Peyer's patch (tissue), 4 donors: ENCODE results near the gene ARFGAP1. TPM values are rescaled to one million over a fixed set of nuclear protein-coding genes. Genes with fewer than 3 reads are reported as not detected.

Experiments
- DNase-seq, 3 donors: peaks; one replicate each; pipeline ENCODE4 v3.0.0-alpha.2; 2017 to 2019
- H3K27ac ChIP-seq, 4 donors: fragments of 200-600 bp; sonication (generic); one replicate each; pipeline ENCODE4 v1.5.1; 2016 to 2019
- H3K27me3 ChIP-seq, 2 donors: fragments of 200-600 bp; sonication (generic); one replicate each; pipeline ENCODE4 v1.5.1; 2019
- H3K36me3 ChIP-seq, 3 donors: fragments of 200-600 bp; sonication (generic); one replicate each; pipeline ENCODE4 v1.5.1; 2016 to 2019
- H3K4me1 ChIP-seq, 4 donors: fragments of 200-600 bp; sonication (generic); one replicate each; pipeline ENCODE4 v1.5.1; 2016 to 2019
- H3K4me3 ChIP-seq, 4 donors: fragments of 200-600 bp; sonication (generic); 1 replicate in 3 of 4; 2 replicates in 1 of 4; pipeline ENCODE4 v1.5.1; 2016 to 2019; ENCODE audit warnings: mild to moderate bottlenecking in 1 of 4
- H3K9me3 ChIP-seq, 4 donors: fragments of 200-600 bp; sonication (generic); one replicate each; pipeline ENCODE4 v1.5.1; 2016 to 2019; ENCODE audit warnings: mild to moderate bottlenecking in 1 of 4
- CTCF ChIP-seq, 6 experiments: fragments of 450-650 bp in 4 of 6; fragments of 200-600 bp in 2 of 6; sonication (generic) in 1 of 6; IDR thresholded peaks; one replicate each; pipeline ENCODE4 v1.5.1; 2017 to 2019; ENCODE audit warnings: antibody characterized with exemption in 6 of 6, mild to moderate bottlenecking in 3 of 6, moderate library complexity in 1 of 6
- POLR2A ChIP-seq, 2 donors: fragments of 450-650 bp; IDR thresholded peaks; one replicate each; pipeline ENCODE4 v1.5.1; 2017; ENCODE audit warnings: antibody characterized with exemption in 2 of 2, mild to moderate bottlenecking in 2 of 2, moderate library complexity in 2 of 2
- total RNA-seq, 4 donors: library from RNA; depleted of rRNA; stranded (reverse); fragments of >200 nt; gene quantifications; one replicate each; pipeline ENCODE4 v1.1.0, GENCODE V29; 2016

ARFGAP1 gene
- total RNA-seq, 4 donors from 2014 or later, result 66.6 to 149 (median 89.8) TPM

- Histone ChIP-seq H3K9me3 (no peaks in the 10 kb centered on the region), H3K27me3 (no peaks in the 10 kb centered on the region), H3K4me1 (no peaks in the 10 kb centered on the region), H3K4me3 (no peak overlapping the region), H3K27ac (no peak overlapping the region), H3K36me3 (no peaks in the 10 kb centered on the region)
- TF ChIP-seq POLR2A (IDR thresholded peaks at IDR 0.05) (no peak), CTCF (IDR thresholded peaks at IDR 0.05) (no peak)
- no peak for DNase-seq
Observed at GRCh38 chr20:63313349-63314014, 40.9 kb downstream of the ARFGAP1 start.

GRCh38 chr20:63314015-63314471 lies 41.4 kb downstream of the ARFGAP1 start:
- Histone ChIP-seq H3K4me1 (no peaks in the 10 kb centered on the region), H3K27ac (no peak overlapping the region), H3K27me3 (no peaks in the 10 kb centered on the region), H3K36me3 (no peaks in the 10 kb centered on the region), H3K4me3 (no peak overlapping the region), H3K9me3 (no peaks in the 10 kb centered on the region)
- no peak for DNase-seq
- TF ChIP-seq CTCF (IDR thresholded peaks at IDR 0.05), result no peak
- no peak for TF ChIP-seq POLR2A (IDR thresholded peaks at IDR 0.05)

DNA sequence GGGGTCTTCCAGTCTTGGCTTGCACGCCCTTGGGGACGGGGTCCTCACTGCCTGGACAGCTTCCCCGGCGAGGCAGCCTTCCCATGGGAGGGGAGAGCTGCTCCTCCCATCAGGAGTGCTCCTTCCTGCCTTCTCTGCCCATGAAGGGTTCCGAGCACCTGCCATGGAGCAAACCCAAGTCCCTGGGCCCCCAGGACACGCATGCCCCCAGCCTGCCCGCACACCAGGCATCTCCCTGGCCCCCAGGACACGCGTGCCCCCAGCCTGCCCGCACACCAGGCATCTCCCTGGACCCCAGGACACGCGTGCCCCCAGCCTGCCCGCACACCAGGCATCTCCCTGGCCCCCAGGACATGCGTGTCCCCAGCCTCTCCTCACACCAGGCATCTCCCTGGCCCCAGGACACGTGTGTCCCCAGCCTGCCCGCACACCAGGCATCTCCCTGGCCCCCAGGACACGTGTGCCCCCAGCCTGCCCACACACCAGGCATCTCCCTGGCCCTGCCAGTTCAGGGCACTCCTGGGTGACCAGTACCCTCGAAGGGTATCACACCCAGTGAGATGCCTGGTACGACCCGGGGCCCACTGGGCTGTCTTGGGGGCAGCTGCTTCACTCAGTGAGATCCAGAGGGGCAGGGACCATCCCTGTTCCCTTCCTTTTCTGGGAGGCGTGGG lies 42.1 kb downstream of the ARFGAP1 start:
- TF ChIP-seq POLR2A (IDR thresholded peaks at IDR 0.05) (no peak), CTCF (IDR thresholded peaks at IDR 0.05) (no peak)
- Histone ChIP-seq H3K36me3 (no peaks in the 10 kb centered on the region), H3K27ac (no peak overlapping the region), H3K9me3 (no peaks in the 10 kb centered on the region), H3K4me1 (no peaks in the 10 kb centered on the region), H3K4me3 (no peak overlapping the region), H3K27me3 (no peaks in the 10 kb centered on the region)
- DNase-seq, result no peak

DNA sequence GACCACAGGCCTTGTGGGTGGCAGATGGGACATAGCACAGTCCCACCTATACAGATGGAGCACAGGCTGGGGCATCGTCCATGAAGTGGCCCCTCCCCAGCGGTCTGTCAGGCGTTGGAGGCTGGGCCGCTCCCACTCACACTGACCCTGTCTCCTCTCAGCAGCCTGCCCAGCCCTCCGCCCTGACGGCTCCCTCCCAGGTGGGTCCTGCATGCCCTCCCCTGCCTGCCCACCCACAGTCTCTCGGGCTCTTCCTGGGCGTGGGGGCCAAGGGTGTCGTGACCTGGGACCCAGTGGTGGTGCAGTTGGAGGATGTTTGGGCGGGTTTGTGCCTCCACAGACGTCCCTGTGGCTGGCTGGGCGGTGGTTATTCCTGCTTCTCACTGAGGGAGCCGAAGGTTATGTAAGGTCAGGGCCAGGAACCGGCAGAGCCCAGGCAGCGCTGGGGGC lies 42.7 kb downstream of the ARFGAP1 start:
- TF ChIP-seq POLR2A (IDR thresholded peaks at IDR 0.05) (no peak), CTCF (IDR thresholded peaks at IDR 0.05) (no peak)
- no peak for DNase-seq
- H3K4me1 ChIP-seq, result no peaks in the 10 kb centered on the region
- H3K4me3 ChIP-seq, result no peak overlapping the region
- H3K9me3 ChIP-seq, result no peaks in the 10 kb centered on the region
- no peaks in the 10 kb centered on the region for H3K36me3 ChIP-seq
- H3K27ac ChIP-seq, result no peak overlapping the region
- no peaks in the 10 kb centered on the region for H3K27me3 ChIP-seq

DNA sequence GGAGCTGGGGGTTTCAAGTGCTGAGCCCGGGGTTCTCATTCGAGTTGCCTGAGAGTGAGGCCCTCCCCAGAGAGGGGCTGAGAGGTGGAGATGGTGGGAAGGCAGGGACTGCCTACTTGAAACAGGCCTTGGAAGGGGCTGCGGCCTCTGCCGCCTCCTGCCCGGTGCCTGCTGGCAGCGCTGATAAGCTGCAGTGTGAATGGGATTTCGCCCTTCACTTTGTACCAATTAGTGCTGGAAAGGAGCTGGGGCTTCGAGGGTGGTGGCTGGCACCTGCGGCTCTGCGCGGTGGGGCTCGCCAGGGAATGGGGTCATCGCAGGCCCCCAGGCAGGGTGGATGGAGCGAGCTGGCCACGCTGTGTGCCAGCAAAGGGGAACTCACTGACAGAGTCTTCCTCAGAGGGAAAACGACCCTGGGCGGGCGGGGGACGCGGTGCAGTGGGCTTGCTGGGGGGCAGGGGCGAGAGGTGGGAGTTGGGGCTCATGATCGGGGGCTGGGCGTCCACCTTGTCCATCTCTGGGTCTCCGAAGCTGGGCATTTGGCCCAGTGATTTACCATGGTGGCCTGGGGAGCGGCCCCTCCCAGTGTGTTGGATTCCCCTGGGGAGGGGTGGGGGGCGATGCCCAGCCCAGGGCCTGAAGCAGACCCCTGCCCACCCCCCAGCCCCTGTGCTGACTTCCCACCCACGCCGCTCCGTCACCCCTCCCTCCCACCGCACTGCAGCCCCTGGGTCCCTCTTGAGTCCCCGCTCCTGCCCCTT lies 43.3 kb downstream of the ARFGAP1 start:
- H3K27me3 ChIP-seq, result no peaks in the 10 kb centered on the region
- H3K9me3 ChIP-seq, result no peaks in the 10 kb centered on the region
- no peak overlapping the region for H3K27ac ChIP-seq
- no peak overlapping the region for H3K4me3 ChIP-seq
- no peak for DNase-seq
- H3K36me3 ChIP-seq, result no peaks in the 10 kb centered on the region
- no peak for TF ChIP-seq CTCF (IDR thresholded peaks at IDR 0.05)
- no peak for TF ChIP-seq POLR2A (IDR thresholded peaks at IDR 0.05)
- no peaks in the 10 kb centered on the region for H3K4me1 ChIP-seq
